Activated T-cell treated with anti-CD3 and anti-CD28 coated beads, Interleukin-2, amount 50 U/mL, for 72 hours (primary cell): ENCODE results near the gene MCEMP1. TPM values are rescaled to one million over a fixed set of nuclear protein-coding genes. Genes with fewer than 3 reads are reported as not detected.

ENCODE experiments used
- ATAC-seq, 2 donors: fragments of 150-1000 bp; cut with Tn5 transposase; replicated peaks in 1 of 2; 2 replicates each; pipeline ENCODE4 v1.10.0; 2021; ENCODE audit warnings: moderate library complexity in 2 of 2, mild to moderate bottlenecking in 1 of 2
- DNase-seq, 2 donors: peaks; one replicate each; pipeline ENCODE4 v3.0.0; 2021 to 2022; ENCODE audit warnings: mixed read lengths in 1 of 2
- H3K27ac Mint-ChIP-seq: one replicate; pipeline ENCODE4 v1.8.0; 2022; ENCODE audit warnings: mild to moderate bottlenecking, moderate library complexity, mixed read lengths
- H3K27me3 Mint-ChIP-seq: one replicate; pipeline ENCODE4 v1.8.0; 2022; ENCODE audit warnings: low read depth, mixed read lengths
- H3K36me3 Mint-ChIP-seq, 2 donors: one replicate each; pipeline ENCODE4 v1.8.0; 2022; ENCODE audit warnings: mixed read lengths in 2 of 2, mild to moderate bottlenecking in 1 of 2; ENCODE audit not compliant: insufficient read depth in 2 of 2
- H3K4me1 Mint-ChIP-seq: one replicate; pipeline ENCODE4 v1.8.0; 2022; ENCODE audit warnings: low read depth, mixed read lengths
- H3K4me3 Mint-ChIP-seq, 2 donors: one replicate each; pipeline ENCODE4 v1.8.0; 2022; ENCODE audit warnings: mild to moderate bottlenecking in 2 of 2, mixed read lengths in 2 of 2, moderate library complexity in 2 of 2
- H3K9me3 Mint-ChIP-seq, 2 donors: one replicate each; pipeline ENCODE4 v1.8.0; 2022; ENCODE audit warnings: mixed read lengths in 2 of 2
- total RNA-seq, 2 donors: library from RNA; stranded (reverse); gene quantifications; one replicate each; pipeline ENCODE4 v1.2.3, GENCODE V29; 2022

MCEMP1 gene
- total RNA-seq, 2 donors from 2014 or later: not detected

DNA sequence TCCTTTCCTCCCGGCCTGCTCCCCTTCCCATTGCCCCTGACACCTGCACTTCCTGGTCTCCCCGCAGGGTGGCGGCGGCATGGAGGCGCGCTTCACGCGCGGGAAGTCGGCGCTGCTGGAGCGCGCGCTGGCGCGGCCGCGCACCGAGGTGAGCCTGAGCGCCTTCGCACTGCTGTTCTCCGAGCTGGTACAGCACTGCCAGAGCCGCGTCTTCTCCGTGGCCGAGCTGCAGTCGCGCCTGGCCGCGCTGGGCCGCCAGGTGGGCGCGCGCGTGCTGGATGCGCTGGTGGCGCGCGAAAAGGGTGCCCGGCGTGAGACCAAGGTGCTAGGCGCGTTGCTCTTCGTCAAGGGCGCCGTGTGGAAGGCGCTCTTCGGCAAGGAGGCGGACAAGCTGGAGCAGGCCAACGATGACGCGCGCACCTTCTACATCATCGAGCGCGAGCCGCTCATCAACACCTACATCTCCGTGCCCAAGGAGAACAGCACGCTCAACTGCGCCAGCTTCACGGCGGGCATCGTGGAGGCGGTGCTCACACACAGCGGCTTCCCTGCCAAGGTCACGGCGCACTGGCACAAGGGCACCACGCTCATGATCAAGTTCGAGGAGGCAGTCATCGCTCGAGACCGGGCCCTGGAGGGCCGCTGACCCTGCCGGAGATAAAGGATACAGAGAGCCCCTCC lies 5.4 kb downstream of the MCEMP1 start:
- Mint-ChIP-seq H3K27ac (peak overlapping the region; percentile 21), H3K4me1 (peaks cover 34% of the 10 kb centered on the region), H3K27me3 (peaks cover 8% of the 10 kb centered on the region), H3K36me3 (peaks cover 2 to 4% of the 10 kb centered on the region in 2 donors), H3K4me3 (peak overlapping the region; percentile 75 to 96), H3K9me3 (no peaks in the 10 kb centered on the region)
- DNase-seq (no peak), ATAC-seq (no peak)

DNA sequence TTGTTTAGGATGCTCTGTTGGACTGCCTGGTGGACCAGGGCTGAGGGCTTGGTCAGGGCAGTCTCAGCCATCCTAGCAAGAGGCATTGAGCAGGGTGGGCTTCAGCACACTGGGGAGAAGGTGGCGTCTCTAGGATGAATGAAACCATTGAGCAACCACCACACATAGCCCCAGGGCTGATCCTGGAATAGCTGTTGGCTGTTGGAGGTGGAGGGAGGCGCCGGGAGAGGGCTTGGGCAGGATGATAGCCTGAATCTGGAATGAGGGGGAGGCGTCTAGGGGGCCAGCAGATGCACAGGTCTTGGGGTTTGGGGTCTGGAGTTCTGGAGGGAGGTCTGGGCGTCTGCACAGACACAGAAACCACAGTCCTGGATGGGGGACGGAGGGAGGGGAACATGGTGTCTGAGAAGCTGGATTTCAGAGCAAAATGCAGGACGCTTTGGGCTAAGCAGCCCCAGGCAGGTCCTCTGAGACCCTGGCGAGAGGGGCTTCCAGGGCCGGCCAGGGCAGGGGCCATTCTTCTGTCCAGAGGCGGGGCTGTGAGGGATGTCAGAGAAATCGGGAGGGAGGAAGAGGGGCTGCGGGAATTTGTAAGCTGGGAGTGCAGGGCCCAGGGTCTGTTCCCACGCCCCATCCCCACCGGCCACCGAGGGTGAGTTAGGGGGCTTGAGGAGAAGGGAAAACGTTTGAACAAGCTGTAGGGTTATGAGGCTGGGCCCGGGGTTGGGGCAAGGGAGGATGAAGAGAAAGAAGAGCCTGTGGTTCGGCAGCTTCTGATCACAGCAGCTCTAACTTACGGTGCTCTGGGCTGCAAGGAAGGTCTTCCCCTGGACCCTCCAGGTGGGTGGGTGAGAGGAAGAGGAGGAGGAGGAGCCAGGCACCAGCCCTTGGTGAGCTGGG lies 8.9 kb downstream of the MCEMP1 start:
- no peak overlapping the region for H3K4me3 Mint-ChIP-seq
- ATAC-seq: no peak

DNA sequence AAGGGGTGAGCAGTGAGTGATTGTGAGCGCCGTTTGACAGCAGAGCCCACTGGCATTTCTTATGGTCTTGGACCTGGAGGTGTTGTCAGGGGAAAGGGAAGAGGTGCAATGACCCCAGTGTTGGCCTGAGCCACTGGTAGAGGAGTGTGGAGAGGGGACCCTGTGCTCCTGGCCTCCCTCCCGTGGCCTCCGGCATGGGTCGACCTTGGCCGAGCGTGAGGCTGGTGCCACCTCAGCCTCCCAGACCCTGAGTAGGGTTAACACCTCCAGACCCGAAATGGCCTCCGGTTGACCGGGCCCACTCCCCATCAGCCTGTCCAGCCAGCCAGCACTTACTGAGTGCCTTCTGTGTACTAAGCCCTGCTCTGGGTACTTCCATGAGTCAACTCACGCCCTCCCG lies 10.3 kb downstream of the MCEMP1 start:
- H3K27me3 Mint-ChIP-seq: no peaks in the 10 kb centered on the region
- no peak overlapping the region for H3K4me3 Mint-ChIP-seq
- no peak for DNase-seq
- no peak for ATAC-seq
- H3K36me3 Mint-ChIP-seq: peaks cover 2 to 4% of the 10 kb centered on the region in 2 donors
- no peak overlapping the region for H3K27ac Mint-ChIP-seq
- no peaks in the 10 kb centered on the region for H3K4me1 Mint-ChIP-seq
- H3K9me3 Mint-ChIP-seq: no peaks in the 10 kb centered on the region

More for the DNA sequence above, 8.9 kb downstream of the MCEMP1 start:
- Mint-ChIP-seq H3K27ac (no peak overlapping the region), H3K36me3 (peaks cover 2 to 4% of the 10 kb centered on the region in 2 donors), H3K27me3 (no peaks in the 10 kb centered on the region), H3K9me3 (no peaks in the 10 kb centered on the region), H3K4me1 (peaks cover 5% of the 10 kb centered on the region)
- DNase-seq: no peak

DNA sequence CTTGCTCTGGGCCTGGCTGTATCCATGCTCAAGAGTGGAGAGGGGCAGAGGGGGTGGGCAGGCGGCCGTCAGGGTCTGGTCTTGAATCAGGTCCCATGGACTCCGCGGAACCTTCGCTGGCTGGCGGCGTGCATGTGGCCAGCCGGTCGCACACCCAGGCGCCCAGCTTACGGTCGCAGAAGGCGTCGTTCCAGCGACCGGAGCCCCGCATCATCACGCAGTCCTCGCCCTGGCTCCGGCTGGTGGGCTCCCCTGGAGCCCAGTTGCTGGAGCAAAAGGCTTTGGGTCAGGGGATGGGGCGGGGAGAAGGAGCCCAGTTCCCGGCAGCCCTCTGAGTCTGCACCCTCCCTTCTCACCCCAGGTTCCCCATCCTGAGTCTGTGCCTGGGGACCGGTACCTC lies 12.3 kb downstream of the MCEMP1 start:
- DNase-seq (no peak), ATAC-seq (no peak)
- H3K4me3 Mint-ChIP-seq: no peak overlapping the region
- peaks cover 0 to 2% of the 10 kb centered on the region in 2 donors for H3K36me3 Mint-ChIP-seq
- H3K4me1 Mint-ChIP-seq: no peaks in the 10 kb centered on the region
- no peaks in the 10 kb centered on the region for H3K27me3 Mint-ChIP-seq
- no peak overlapping the region for H3K27ac Mint-ChIP-seq
- H3K9me3 Mint-ChIP-seq: no peaks in the 10 kb centered on the region

DNA sequence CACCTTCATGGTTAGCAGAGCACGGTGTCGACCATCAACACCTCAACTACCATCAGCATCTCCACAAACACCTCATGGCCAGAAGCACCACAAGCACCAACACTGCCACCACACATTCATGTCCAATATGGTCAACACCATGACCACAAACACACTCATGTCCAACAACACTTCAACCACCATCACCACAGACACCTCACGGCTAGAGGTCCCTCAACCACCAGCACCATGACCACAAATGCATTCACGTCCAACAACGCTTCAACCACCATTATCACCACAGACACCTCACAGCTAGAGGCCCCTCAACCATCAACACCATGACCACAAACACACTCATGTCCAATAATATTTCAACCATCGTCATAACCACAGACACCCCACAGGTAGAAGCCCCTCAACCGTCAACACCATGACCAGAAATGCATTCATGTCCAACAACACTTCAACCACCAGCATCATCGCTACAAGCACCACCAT lies 13.9 kb downstream of the MCEMP1 start:
- Mint-ChIP-seq H3K4me1 (no peaks in the 10 kb centered on the region), H3K4me3 (no peak overlapping the region), H3K9me3 (no peaks in the 10 kb centered on the region), H3K27me3 (no peaks in the 10 kb centered on the region), H3K36me3 (no peaks in the 10 kb centered on the region), H3K27ac (no peak overlapping the region)
- ATAC-seq (peak; percentile 42 to 43), DNase-seq (peak in 1 of 2 donors; percentile 31)

DNA sequence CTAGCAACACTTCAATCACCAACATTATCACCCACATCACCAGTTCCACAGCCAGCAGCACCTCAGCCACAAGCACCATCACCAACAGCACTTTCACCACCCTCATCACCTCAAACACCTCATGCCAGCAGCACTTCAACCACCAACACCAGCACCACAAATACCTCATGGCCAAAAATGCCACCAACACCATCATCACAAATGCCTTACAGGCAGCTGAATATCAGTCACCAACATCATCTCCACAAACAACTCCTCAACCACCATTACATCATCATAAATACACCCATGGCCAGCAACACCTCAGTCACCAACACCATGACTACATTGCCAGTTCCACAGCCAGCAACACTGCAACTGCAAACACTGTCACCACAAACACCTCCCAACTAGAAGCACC lies 14.6 kb downstream of the MCEMP1 start:
- DNase-seq: peak in 1 of 2 donors; percentile 57
- ATAC-seq: peak; percentile 64 to 75
- Mint-ChIP-seq H3K4me3 (no peak overlapping the region), H3K9me3 (no peaks in the 10 kb centered on the region), H3K27ac (no peak overlapping the region), H3K4me1 (no peaks in the 10 kb centered on the region), H3K36me3 (no peaks in the 10 kb centered on the region), H3K27me3 (peaks cover 2% of the 10 kb centered on the region)

DNA sequence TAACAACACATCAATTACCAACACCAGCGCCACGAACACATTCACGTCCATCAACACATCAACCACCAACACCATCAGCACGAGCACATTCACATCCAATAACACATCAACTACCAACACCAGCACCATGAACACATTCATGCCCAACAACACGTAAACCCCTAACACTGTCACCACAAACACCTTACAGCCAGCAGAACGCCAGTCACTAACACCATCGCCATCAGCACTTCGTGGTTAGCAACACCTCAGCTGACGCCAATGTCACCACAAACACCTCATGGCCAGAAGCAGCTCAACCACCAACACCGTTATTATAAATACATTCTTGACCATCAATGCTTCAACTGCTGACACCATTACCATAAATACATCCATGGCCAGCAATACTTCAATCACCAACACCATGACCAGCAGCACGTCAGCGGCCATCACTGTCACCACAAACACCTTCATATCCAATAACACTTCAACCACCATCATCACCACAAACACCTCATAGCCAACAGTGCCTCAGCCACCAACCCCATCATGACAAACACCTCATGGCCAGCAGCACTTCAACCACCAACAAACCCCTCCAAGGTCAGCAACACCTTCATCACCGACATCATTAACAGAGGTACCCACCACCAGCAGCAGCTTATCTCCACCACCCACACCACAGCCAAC lies 15.7 kb downstream of the MCEMP1 start:
- Mint-ChIP-seq H3K9me3 (no peaks in the 10 kb centered on the region), H3K27ac (no peak overlapping the region), H3K36me3 (no peaks in the 10 kb centered on the region), H3K27me3 (peaks cover 6% of the 10 kb centered on the region), H3K4me3 (no peak overlapping the region), H3K4me1 (no peaks in the 10 kb centered on the region)
- DNase-seq (peak in 1 of 2 donors; percentile 21), ATAC-seq (peak; percentile 37 to 42)

DNA sequence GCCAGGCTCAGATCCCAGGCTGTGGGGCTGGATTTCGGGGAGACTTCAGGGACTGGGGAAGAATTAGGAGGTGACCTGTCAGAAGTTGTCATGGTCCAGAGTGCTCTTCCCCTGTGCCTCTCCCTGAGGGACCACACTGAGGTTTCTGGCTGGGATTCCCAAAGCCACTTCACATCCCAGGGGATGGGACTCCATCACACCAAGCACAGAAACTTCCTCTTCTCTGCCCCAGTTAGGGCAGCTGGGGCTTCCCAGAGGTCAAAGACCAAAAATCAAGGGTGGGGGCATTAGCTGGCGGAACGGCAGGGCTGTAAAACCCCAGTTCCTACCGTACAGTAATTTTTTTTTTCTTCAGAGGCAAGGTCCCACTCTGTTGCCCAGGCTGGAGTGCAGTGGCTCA lies 17.6 kb downstream of the MCEMP1 start:
- no peak overlapping the region for H3K27ac Mint-ChIP-seq
- peaks cover 13% of the 10 kb centered on the region for H3K4me1 Mint-ChIP-seq
- DNase-seq (no peak), ATAC-seq (no peak)
- H3K4me3 Mint-ChIP-seq: no peak overlapping the region
- H3K27me3 Mint-ChIP-seq: peaks cover 6% of the 10 kb centered on the region
- no peaks in the 10 kb centered on the region for H3K36me3 Mint-ChIP-seq
- no peaks in the 10 kb centered on the region for H3K9me3 Mint-ChIP-seq

DNA sequence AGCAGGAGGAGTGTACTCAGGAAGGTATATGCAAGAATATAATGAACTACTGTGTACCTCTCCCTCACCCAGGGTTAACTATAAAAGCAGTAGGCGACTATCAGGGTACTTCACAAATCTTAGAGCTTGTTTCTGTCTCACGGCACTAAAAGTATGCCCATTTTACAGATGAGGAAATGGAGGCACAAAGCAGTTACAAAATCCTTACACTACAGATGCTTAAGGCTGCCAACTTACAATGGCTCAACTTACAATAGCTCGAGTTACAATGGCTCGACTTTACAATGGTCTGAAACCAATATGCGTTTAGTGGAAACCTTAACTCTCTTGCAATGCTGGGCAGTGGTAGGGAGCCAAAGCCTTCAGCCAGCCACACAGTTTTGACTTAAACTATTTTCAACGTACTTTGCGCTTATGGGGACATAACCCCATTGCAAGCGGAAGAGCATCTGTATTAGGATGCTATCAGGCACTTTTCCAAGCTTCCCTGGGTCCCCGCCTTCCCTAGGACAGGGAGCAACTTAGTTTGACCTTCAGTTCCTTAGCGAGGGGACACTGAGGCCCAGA lies 20.9 kb downstream of the MCEMP1 start:
- peaks cover 26% of the 10 kb centered on the region for H3K4me1 Mint-ChIP-seq
- no peak overlapping the region for H3K27ac Mint-ChIP-seq
- peaks cover 10% of the 10 kb centered on the region for H3K27me3 Mint-ChIP-seq
- no peaks in the 10 kb centered on the region for H3K36me3 Mint-ChIP-seq
- H3K9me3 Mint-ChIP-seq: no peaks in the 10 kb centered on the region
- DNase-seq: no peak
- ATAC-seq: no peak
- H3K4me3 Mint-ChIP-seq: no peak overlapping the region

DNA sequence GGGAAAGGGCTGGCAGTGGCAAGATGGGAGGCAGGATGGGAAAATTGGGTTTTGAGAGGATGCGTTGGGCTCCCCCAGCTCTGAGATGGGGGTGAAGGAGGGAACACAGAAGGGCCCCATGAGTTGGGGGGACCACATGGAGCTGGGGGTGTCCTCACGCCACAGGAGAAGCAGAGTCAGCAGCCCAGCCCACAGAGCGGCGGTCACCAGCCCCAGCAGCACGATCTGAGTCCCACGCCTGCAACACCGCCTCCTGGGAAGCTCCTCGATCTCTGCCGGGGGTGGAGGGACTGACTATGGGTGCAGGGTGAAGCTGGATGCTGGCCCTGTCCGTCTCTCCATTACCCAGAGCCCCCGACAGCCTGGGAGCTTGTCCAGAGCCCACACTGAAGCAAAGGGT lies 21.7 kb downstream of the MCEMP1 start:
- Mint-ChIP-seq H3K27me3 (peaks cover 10% of the 10 kb centered on the region), H3K36me3 (no peaks in the 10 kb centered on the region), H3K4me1 (peaks cover 29% of the 10 kb centered on the region), H3K27ac (no peak overlapping the region), H3K4me3 (peak overlapping the region in 1 of 2 donors; percentile 80), H3K9me3 (no peaks in the 10 kb centered on the region)
- DNase-seq (no peak), ATAC-seq (no peak)

DNA sequence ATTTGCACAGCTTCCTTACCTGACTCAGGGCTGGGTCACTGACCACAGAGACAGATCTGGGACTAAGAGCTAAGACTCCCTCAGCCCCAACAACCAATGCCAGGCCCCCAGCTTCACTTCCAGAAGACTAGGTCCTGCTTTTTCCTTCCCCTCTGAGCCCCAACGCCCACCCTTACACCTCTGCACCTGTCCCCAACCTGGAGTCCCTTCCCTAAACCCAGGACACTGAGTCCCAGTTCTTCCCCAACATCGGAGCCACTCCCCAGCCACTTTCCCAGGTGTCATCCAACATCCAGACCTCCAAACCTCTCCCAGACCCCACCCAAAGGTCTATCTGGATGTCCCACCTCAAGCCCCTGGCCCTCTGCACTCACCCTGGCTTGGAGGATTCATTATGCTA lies 22.1 kb downstream of the MCEMP1 start:
- H3K9me3 Mint-ChIP-seq: no peaks in the 10 kb centered on the region
- DNase-seq (no peak), ATAC-seq (peak; percentile 2 to 15)
- peak overlapping the region; percentile 68 to 80 for H3K4me3 Mint-ChIP-seq
- no peaks in the 10 kb centered on the region for H3K36me3 Mint-ChIP-seq
- H3K27ac Mint-ChIP-seq: peak overlapping the region; percentile 73
- H3K27me3 Mint-ChIP-seq: peaks cover 10% of the 10 kb centered on the region
- H3K4me1 Mint-ChIP-seq: peaks cover 33% of the 10 kb centered on the region

DNA sequence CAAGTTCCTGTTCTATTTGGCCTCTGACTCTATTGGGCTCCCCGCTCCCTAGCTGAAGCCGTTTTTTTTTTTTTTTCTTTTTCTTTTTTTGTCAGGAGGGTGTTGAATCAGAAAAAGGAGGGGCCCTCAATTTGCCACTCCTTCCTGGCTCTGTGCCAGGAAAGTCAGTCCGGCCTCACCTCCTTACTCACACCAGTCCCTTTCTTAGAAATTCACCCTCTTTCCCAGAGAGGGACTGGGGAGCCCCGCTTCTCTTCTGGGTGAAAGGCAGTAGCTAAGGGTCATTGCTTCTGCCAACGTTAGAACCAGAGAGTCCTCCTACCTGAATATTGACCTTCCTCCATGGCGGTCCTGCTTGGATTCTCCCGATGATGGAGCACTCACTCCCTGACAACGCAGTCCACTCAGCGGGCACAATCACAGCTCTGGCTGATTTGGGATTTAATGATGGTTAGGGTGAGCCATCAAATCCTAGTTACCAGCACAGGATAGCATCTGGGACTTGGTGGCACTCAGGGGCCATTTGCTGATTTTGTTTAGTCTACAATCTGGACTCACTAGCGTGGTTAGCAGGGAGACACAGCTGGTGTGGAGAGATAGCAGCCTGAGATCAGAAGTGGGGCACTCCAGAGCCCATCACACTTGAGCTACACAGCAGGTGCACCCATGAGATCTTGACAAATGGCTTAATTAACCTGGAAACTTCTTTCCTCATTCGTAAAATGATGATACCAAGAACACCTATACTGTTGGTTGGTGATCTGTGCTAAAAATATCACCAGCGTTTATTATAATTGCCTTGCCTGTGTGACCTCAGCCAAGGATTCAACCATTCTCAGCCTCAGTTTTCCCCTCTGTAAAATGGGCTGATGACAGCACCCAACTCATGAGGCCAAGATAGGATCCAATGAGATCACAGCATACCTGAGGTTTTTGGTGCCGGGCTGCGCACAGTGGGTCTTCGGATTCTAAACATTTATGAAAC lies 22.8 kb downstream of the MCEMP1 start:
- Mint-ChIP-seq H3K4me3 (peak overlapping the region; percentile 68 to 80), H3K4me1 (peaks cover 38% of the 10 kb centered on the region), H3K36me3 (no peaks in the 10 kb centered on the region), H3K9me3 (no peaks in the 10 kb centered on the region), H3K27ac (peak overlapping the region; percentile 73), H3K27me3 (peaks cover 10% of the 10 kb centered on the region)
- DNase-seq: peak; percentile 79 to 80
- ATAC-seq: peak; percentile 94 to 97
